Erythroblast (primary cell): Measurements from ENCODE around the gene DPP8.

Experiments used
- DNase-seq, 2 experiments: peaks; one replicate each; lab custom pipeline; 2025; lab: John Stamatoyannopoulos, UW
- GATA1 ChIP-seq: IDR thresholded peaks from 2 replicates; pipeline ENCODE4 v1.6.1; 2011; ENCODE audit warnings: low read depth, mild to moderate bottlenecking, control low read depth, low read length, moderate library complexity
- POLR2A ChIP-seq: IDR thresholded peaks from 2 replicates; pipeline ENCODE4 v1.6.1; 2011; ENCODE audit warnings: mild to moderate bottlenecking, low read length

DPP8 gene

DNA sequence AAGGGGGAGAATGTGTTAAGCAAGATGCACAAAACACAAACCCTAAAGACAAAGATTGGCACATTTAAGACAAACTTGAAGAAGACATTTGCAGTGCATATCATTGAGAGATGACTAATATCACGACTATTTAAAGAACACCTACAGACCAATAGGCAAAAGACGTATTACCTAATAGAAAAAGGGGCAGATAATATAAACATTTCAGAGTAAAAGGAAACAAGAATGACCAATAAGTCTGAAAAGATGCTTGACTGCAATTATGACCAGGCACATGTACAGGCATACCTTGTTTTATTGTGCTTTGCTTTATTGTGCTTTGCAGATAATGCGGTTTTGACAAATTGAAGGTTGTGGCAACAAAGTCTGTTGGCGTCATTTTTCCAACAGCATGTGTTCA, 17.7 kb upstream of the DPP8 start:
- DNase-seq, result no peak
- TF ChIP-seq POLR2A (no peak), GATA1 (no peak)

DNA sequence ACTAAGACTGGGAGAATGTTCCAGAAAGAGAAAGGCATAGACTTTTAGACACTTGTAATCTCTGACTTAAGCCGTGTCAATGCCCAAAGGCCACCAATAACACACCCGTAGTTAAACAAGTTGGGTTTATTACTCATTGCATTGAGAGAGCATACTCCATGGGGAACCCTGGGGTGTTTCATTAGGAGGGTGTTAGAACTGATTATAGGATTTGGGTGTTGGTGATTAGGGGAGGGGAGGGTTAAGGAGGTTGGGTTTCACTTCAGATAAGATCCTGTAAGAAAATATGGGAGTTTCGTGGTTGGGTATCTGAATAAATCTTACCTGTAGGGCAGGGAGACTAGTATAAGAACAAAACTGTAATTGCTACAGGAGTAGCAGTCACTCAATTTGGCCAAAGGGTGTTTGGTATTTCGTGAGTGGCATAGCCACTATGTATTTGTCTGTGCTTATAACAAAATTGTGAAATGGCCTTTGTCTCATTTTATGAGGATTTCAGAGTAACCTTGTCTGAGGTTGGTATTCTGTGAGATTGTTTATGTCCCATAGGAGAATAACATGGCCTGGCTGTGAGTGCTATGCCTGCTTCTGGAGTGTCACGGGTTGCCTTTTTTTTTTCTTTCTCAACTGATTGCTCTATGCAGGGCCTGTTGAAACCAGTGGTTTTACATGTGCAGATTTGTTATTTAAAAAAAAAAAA, 15.7 kb upstream of the DPP8 start:
- peak; percentile 51 to 58 for DNase-seq
- TF ChIP-seq POLR2A (no peak), GATA1 (no peak)

DNA sequence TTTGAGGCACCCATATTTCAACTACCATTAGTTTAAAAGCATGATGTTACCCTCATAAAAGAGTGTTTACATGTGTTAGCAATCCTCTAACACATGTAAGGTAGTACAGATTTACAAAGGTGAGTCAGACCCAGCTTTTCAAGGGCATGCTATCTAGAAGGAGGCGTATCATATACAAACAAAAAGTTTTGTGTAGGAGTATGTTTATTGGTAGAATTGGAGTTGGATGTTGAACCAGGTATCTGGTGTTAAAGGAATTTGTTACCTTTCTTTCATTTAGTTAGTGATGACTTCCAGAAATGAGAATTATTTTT, 15.2 kb upstream of the DPP8 start:
- peak; percentile 27 to 58 for DNase-seq

DNA sequence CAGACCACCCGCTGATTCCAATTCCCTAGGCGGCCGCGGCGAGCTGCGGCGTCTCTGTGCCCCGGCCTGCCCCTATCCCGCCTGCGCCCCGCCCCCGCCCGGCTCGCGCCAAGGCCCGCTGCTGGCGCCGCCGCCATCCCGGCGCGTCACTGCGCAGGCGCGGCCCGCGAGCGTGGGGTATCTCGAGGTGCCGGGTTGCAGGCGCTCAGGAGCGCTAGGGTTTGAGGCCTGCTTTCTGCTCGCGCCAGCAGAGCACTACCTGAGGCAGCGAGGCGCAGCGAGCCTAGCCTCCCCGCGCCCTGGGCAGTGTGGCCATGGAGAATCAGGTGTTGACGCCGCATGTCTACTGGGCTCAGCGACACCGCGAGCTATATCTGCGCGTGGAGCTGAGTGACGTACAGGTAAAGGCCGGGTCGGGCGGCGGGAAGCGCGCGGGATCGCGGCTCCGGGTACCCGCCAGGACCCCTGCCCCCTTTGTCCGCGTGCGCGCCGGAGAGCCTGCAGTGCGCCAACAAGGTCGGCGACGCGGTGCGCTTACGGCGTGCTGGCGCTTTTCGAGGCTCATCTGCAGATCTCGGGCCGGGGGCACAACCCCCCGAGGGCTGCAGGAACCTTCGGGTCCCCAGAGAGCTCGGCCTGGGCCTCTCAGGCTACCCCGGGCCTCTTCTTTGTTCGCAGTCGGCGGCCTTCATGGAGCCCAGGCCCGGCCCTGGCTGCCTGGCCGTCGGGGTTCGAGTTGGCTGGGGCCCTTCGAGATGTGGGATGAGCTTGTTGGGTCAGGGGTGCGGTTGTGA, 13.0 kb upstream of the DPP8 start, which contains the start of gene HACD3:
HACD3 (plus strand) TSS at position 146 of the 794 bp plus-strand sequence; CDS start at position 315, 169 bp downstream.
- TF ChIP-seq POLR2A, result peak; percentile 70
- no peak for TF ChIP-seq GATA1
- DNase-seq, result peak; percentile 92 to 96

More for the DNA sequence above, 15.2 kb upstream of the DPP8 start:
- TF ChIP-seq POLR2A (no peak), GATA1 (no peak)

DNA sequence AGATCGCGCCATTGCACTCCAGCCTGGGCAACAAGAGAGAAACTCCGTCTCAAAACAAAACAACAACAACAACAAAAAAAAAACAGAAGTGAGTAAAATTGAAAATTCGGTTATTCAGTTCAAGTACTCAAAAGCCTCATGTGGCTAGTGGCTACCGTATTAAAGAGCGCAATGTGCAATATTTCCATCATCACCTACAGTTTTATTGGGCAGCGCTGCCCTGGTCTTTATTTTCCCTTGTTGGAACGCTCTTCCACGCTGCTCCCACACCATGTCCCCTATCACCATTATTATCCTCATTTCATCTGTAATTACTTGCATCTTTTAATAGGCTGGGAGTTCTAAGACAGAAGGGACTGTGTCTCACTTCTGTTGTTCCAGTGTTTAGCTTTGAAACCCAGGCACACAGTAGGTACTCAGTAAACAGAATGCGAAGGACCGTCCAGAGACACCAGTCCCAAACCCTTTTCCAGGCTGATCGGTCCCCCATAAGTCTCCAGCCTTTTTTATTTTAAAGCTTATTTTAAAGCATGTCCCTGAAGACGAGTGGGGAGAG, 12.4 kb upstream of the DPP8 start:
- TF ChIP-seq POLR2A, result no peak
- no peak for TF ChIP-seq GATA1
- DNase-seq, result no peak

DNA sequence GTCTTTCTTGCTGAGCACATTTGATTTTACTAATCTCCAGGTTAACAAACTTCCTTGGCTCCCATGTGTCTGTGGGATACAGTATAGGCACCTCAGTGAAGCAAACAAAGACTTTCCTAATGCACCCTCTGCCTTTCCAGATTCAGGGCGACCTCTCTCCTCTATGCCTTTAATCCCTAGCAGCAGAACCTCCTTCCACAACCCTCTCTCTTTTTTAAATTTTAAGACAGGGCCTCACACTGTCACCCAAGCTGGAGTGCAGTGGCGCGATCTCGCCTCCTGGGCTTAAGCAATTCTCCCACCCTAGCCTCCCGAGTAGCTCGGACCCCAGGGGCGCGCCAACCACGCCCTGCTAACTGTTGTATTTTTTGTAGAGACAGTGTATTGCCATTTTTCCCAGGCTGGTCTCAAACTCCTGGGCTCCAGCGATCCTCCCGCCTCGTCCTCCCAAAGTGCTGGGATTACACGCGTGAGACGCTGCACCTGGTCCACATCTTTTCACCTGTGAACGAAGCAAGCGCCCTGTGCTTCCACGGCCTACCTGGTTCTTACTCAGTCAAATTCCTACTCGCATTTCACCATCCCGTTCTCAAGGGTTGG, 11.1 kb upstream of the DPP8 start:
- no peak for TF ChIP-seq POLR2A
- no peak for TF ChIP-seq GATA1
- DNase-seq, result no peak

DNA sequence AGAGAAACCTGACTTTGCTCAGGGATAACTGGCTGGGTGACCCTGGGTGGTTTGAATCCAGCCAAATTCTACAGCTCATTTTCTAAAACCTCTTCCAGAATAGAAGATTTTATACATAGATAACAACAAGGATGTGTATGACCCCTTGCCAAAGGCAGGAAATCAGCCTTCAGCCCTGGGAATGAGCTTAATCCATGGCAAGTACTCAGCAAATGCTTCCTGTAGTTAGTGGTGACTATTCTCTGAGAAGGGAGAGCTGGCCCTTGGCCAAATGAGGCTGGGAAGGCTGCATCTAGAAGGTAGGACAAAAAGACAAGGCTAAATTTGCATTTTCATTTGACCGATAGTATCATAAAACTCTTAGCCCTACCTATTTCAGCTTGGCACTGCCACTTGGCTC, 8.1 kb upstream of the DPP8 start:
- DNase-seq, result peak in 1 of 2 experiments; percentile 7
- TF ChIP-seq POLR2A (no peak), GATA1 (no peak)

DNA sequence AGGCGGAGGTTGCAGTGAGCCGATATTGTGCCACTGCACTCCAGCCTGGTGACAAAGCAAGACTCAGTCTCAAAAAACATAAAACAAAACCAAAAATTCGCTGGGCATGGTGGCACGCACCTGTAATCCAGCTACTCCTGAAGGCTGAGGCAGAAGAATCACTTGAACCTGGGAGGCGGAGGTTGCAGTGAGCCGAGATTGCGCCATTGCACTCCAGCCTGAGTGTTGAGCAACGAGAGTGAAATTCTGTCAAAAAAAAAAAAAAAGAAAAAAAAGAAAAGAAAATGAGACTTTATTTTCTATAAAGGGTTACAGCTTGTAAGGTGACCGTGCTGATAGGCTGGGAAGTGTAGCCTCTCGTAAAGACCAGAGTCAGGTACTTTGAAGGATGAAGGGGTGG, 6.7 kb upstream of the DPP8 start:
- TF ChIP-seq GATA1, result no peak
- TF ChIP-seq POLR2A, result no peak
- DNase-seq, result no peak

DNA sequence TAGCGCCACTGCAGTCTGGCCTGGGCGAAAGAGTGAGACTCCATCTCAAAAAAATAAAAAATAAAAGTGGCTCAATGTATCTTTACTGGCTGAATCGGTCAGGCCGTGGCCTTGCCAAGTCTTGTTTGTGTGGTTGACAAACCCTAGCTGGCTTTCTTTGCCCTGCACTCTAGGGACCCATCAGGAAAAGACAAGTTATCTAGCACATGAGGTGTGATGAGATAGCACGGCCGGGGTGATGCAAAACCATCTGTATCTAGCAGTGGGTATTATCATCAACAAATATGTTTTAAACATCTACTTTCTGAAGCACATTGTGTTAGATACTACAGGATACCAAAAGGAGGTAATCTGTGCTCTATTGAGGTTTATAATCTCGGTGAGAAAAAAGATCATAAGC, 3.9 kb upstream of the DPP8 start:
- no peak for TF ChIP-seq POLR2A
- no peak for TF ChIP-seq GATA1
- peak; percentile 56 to 88 for DNase-seq

DNA sequence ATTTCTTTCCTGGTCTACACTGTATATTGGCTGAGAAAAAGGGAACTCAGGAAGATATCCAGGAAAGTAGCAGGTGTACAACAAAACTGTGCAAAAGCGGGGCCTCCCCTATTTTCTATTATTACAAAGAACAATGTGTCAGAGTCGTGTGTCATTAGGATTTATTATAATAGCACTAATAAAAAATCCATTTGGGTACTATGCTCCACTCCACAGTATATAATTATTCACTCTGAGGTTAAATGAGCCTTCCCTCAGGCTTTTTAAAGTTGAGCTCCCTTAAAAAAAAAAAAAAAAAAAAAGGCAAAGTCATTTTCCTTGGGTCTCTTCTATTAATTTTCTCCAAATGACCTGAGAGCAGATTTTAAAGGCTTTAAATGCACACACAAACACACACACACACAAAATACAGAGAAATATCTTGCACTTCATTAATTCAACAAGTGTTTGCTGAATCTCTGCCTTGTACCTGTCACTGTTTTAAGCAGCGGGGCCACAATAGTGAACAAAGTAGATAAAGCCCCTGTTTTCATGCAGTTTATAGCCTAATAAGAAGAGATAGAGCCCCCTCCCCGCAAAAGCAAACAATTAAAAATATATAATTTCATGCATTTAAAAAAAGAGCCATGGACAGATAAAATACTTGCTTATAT, 1.3 kb upstream of the DPP8 start:
- no peak for DNase-seq
- no peak for TF ChIP-seq GATA1
- TF ChIP-seq POLR2A, result no peak

DNA sequence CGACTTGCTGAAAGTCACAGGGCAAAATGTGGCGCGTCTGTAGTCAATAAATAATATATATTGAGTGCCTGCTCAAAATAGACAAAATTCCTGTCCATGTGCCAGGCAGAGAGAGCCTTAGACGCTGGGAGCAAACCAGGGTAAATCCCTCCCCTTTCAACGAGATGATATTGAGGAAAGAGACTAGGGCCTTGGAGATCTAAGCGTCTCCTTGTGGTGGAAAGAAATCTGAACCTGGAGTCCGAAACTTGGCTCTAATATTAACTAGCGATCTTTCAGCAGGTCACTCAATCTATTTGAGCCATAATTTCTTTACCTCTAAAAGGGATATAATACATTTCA, 348 bp upstream of the DPP8 start:
- TF ChIP-seq GATA1 (no peak), POLR2A (no peak)
- no peak for DNase-seq

DNA sequence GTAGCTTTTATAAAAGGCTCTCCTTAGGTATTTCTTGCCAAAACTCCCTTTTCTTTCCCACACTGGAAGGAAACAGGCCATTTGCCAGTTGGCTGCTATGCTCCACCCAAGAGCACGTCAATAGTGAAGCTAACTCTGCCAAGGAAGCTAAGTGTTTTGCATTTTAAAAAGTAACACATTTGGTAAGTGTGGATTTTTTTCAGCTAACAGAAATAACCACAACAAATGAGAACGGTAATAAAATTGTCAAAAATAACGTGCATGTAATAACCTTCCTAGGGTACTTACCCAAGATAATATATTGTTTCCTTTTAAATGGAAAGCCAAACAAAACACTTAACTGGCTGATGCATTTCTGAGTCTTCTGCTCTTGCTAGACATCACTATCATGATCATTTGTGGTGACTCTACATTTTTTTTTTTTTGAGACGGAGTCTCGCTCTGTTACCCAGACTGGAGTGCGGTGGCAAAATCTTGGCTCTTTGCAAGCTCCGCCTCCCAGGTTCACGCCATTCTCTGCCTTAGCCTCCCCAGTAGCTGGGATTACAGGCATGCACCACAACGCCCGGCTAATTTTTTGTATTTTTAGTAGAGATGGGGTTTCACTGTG, 4.6 kb downstream of the DPP8 start:
- TF ChIP-seq GATA1 (no peak), POLR2A (no peak)
- DNase-seq, result no peak

DNA sequence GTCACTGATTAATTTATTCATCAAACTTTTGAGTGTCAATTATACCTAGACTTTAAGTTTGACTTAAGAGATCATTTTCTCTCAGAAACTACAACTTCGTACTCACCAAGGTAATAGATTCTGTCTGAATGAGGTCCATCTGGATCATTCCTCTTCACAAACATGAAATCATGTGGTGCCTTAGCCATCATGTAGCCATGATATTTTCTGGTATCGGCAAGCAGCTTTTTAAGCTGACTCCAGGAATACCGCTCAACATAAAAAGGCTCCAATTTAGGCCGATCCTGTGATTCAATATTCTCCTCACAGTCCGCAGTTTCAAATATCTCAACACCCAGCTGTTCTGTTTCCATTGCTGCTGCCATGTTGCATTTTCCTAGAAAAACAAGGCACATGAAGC, 5.3 kb downstream of the DPP8 start:
- no peak for DNase-seq
- TF ChIP-seq GATA1 (no peak), POLR2A (no peak)
